GF-D8 (cell line): Measurements from ENCODE around the gene FRMD1.

Experiments used
- DNase-seq: peaks from one replicate; lab custom pipeline; 2025; lab: John Stamatoyannopoulos, UW

FRMD1 gene

GRCh38 chr6:168078943-168079405 lies at the start of gene FRMD1:
Gene FRMD1 (minus strand): TSS chr6:168079212. CDS start chr6:168079094, 118 bp downstream.
- DNase-seq, result no peak

GRCh38 chr6:168128006-168128630 lies 49.1 kb upstream of the FRMD1 start:
- no peak for DNase-seq

- DNase-seq, result no peak
These were observed 48.4 kb upstream of the FRMD1 start for GRCh38 chr6:168127384-168127868.

- DNase-seq, result no peak
These were observed 47.8 kb upstream of the FRMD1 start for GRCh38 chr6:168126566-168127383.

GRCh38 chr6:168125429-168126001 lies 46.5 kb upstream of the FRMD1 start:
- no peak for DNase-seq

- no peak for DNase-seq
These were observed 45.9 kb upstream of the FRMD1 start for GRCh38 chr6:168124921-168125320.

- DNase-seq, result no peak
These were observed 45.1 kb upstream of the FRMD1 start for GRCh38 chr6:168124158-168124557.

- DNase-seq, result no peak
These were observed 44.3 kb upstream of the FRMD1 start for GRCh38 chr6:168123165-168123911.

- DNase-seq, result no peak
These were observed 43.5 kb upstream of the FRMD1 start for GRCh38 chr6:168122521-168122920.

GRCh38 chr6:168122011-168122410 lies 43.0 kb upstream of the FRMD1 start:
- DNase-seq, result no peak

- no peak for DNase-seq
These were observed 42.3 kb upstream of the FRMD1 start for GRCh38 chr6:168121303-168121665.

GRCh38 chr6:168120390-168121302 lies 41.6 kb upstream of the FRMD1 start:
- no peak for DNase-seq

- no peak for DNase-seq
These were observed 40.5 kb upstream of the FRMD1 start for GRCh38 chr6:168119539-168119938.

GRCh38 chr6:168118935-168119334 lies 39.9 kb upstream of the FRMD1 start:
- no peak for DNase-seq

- DNase-seq, result no peak
These were observed 38.9 kb upstream of the FRMD1 start for GRCh38 chr6:168117942-168118341.

GRCh38 chr6:168116975-168117899 lies 38.2 kb upstream of the FRMD1 start:
- no peak for DNase-seq

- DNase-seq, result no peak
These were observed 37.5 kb upstream of the FRMD1 start for GRCh38 chr6:168116438-168116974.

- no peak for DNase-seq
These were observed 36.9 kb upstream of the FRMD1 start for GRCh38 chr6:168115748-168116437.

- DNase-seq, result no peak
These were observed 34.2 kb upstream of the FRMD1 start for GRCh38 chr6:168113226-168113625.
